GM23338 (cell line): ENCODE results near the gene KLRK1. TPM values are rescaled to one million over a fixed set of nuclear protein-coding genes. Genes with fewer than 3 reads are reported as not detected.
"Not testable (repeated sequence)": the region's sequence is repeated elsewhere in the genome, so short reads cannot be mapped to it uniquely, and the experiment has no call there.

ENCODE experiments used
- ATAC-seq: fragments of 200-7000 bp; cut with Tn5 transposase; 3 replicates; pipeline ENCODE4 v1.9.1; 2020
- DNase-seq: peaks from one replicate; pipeline ENCODE4 v3.0.0-alpha.2; 2015; ENCODE audit warnings: low spot score
- H2AFZ ChIP-seq: fragments of 200-600 bp; sonication (generic); 2 replicates; pipeline ENCODE4 v1.8.0; 2016; ENCODE audit warnings: antibody characterized with exemption, mild to moderate bottlenecking, moderate library complexity
- H3F3A ChIP-seq: fragments of 200-600 bp; sonication (generic); replicated peaks from 2 replicates; pipeline ENCODE4 v1.8.0; 2017; ENCODE audit warnings: antibody characterized with exemption, mixed run types, low read depth
- H3K27ac ChIP-seq: fragments of 200-600 bp; sonication (generic); 2 replicates; pipeline ENCODE4 v1.6.1; 2016; ENCODE audit warnings: low read depth
- H3K27me3 ChIP-seq: fragments of 200-600 bp; sonication (generic); 2 replicates; pipeline ENCODE4 v1.8.0; 2016; ENCODE audit warnings: mild to moderate bottlenecking, mixed run types, moderate library complexity; ENCODE audit not compliant: insufficient read depth
- H3K36me3 ChIP-seq: fragments of 200-600 bp; sonication (generic); 2 replicates; pipeline ENCODE4 v1.8.0; 2016; ENCODE audit warnings: mild to moderate bottlenecking; ENCODE audit not compliant: insufficient read depth
- H3K4me1 ChIP-seq: fragments of 200-600 bp; sonication (generic); 2 replicates; pipeline ENCODE4 v1.8.0; 2016; ENCODE audit warnings: mild to moderate bottlenecking, moderate library complexity; ENCODE audit not compliant: insufficient read depth
- H3K4me2 ChIP-seq: fragments of 200-600 bp; sonication (generic); 2 replicates; pipeline ENCODE4 v1.7.1; 2017; ENCODE audit warnings: mixed run types
- H3K4me3 ChIP-seq: fragments of 200-600 bp; sonication (generic); 2 replicates; pipeline ENCODE4 v1.6.1; 2016; ENCODE audit warnings: mixed run types
- H3K79me2 ChIP-seq: fragments of 200-600 bp; sonication (generic); replicated peaks from 2 replicates; pipeline ENCODE4 v1.8.0; 2017; ENCODE audit warnings: mild to moderate bottlenecking; ENCODE audit not compliant: insufficient read depth
- H3K9me2 ChIP-seq: fragments of 200-600 bp; sonication (generic); 2 replicates; pipeline ENCODE4 v1.8.0; 2017; ENCODE audit not compliant: insufficient read depth
- H4K20me1 ChIP-seq: fragments of 200-600 bp; sonication (generic); replicated peaks from 2 replicates; pipeline ENCODE4 v1.8.0; 2017; ENCODE audit warnings: mild to moderate bottlenecking; ENCODE audit not compliant: insufficient read depth
- H3K27ac Mint-ChIP-seq: 2 replicates; pipeline ENCODE4 v1.8.0; 2020; ENCODE audit warnings: inconsistent platforms, mild to moderate bottlenecking, moderate library complexity, mixed read lengths
- H3K27me3 Mint-ChIP-seq: 3 replicates; pipeline ENCODE4 v1.8.0; 2022; ENCODE audit warnings: low read depth, mild to moderate bottlenecking, moderate library complexity, mixed read lengths, inconsistent platforms; ENCODE audit not compliant: insufficient read depth, poor library complexity
- H3K36me3 Mint-ChIP-seq: 3 replicates; pipeline ENCODE4 v1.8.0; 2021; ENCODE audit warnings: low read depth, mild to moderate bottlenecking, inconsistent platforms, moderate library complexity, mixed read lengths
- H3K4me1 Mint-ChIP-seq: 3 replicates; pipeline ENCODE4 v1.8.0; 2020; ENCODE audit warnings: mild to moderate bottlenecking, inconsistent platforms, mixed read lengths
- H3K4me3 Mint-ChIP-seq: 3 replicates; pipeline ENCODE4 v1.8.0; 2021; ENCODE audit warnings: moderate library complexity, mild to moderate bottlenecking, inconsistent platforms, mixed read lengths
- H3K9me3 Mint-ChIP-seq: 3 replicates; pipeline ENCODE4 v1.8.0; 2020; ENCODE audit warnings: moderate library complexity, mild to moderate bottlenecking, inconsistent platforms, mixed read lengths
- CREB1 ChIP-seq: fragments of 250-450 bp; sonication (Bioruptor Pico); IDR thresholded peaks from 2 replicates; pipeline ENCODE4 v1.5.0; 2020; ENCODE audit warnings: low read depth, mild to moderate bottlenecking, moderate library complexity
- ETS1 ChIP-seq: IDR thresholded peaks from 2 replicates; pipeline ENCODE4 v1.6.1; 2016; ENCODE audit warnings: antibody characterized with exemption
- EZH2 ChIP-seq: fragments of 200-600 bp; sonication (generic); IDR thresholded peaks from one replicate; pipeline ENCODE4 v1.8.0; 2017; ENCODE audit warnings: antibody characterized with exemption, mild to moderate bottlenecking, low read depth; ENCODE audit not compliant: unreplicated experiment
- EZH2phosphoT487 ChIP-seq: fragments of 200-600 bp; sonication (generic); IDR thresholded peaks from one replicate; pipeline ENCODE4 v1.8.1; 2018; ENCODE audit warnings: antibody characterized with exemption; ENCODE audit not compliant: unreplicated experiment
- JUNB ChIP-seq: IDR thresholded peaks from one replicate; pipeline ENCODE4 v1.6.1; 2016; ENCODE audit warnings: antibody characterized with exemption; ENCODE audit not compliant: unreplicated experiment
- NANOG ChIP-seq: IDR thresholded peaks from 2 replicates; pipeline ENCODE4 v1.6.1; 2016; ENCODE audit warnings: antibody characterized with exemption, borderline replicate concordance
- POLR2AphosphoS5 ChIP-seq: IDR thresholded peaks from 2 replicates; pipeline ENCODE4 v1.6.1; 2016; ENCODE audit warnings: antibody characterized with exemption, low read depth
- REST ChIP-seq: IDR thresholded peaks from one replicate; pipeline ENCODE4 v1.6.1; 2018; ENCODE audit warnings: antibody characterized with exemption; ENCODE audit not compliant: unreplicated experiment
- ZNF114 ChIP-seq: fragments of 250-450 bp; sonication (Bioruptor Pico); IDR thresholded peaks from 2 replicates; pipeline ENCODE4 v1.5.0; 2020; ENCODE audit warnings: mild to moderate bottlenecking, moderate library complexity
- ZNF331 ChIP-seq: fragments of 250-450 bp; sonication (Bioruptor Pico); IDR thresholded peaks from 2 replicates; pipeline ENCODE4 v1.5.0; 2020; ENCODE audit warnings: low read depth, mild to moderate bottlenecking, moderate library complexity
- polyA plus RNA-seq: library from polyadenylated mRNA; unstranded; fragments of >200 nt; fragmentation: Nextera tagmentation; extraction: Ambion mirVana; gene quantifications from 2 replicates; pipeline ENCODE4 v1.2.1, GENCODE V29; 2016
- total RNA-seq: library from RNA; depleted of rRNA; stranded (reverse); fragments of >200 nt; shearing (Covaris generic); gene quantifications from 2 replicates; pipeline ENCODE4 v1.2.3, GENCODE V29; 2014
- TF ChIP-seq, protein P1 (sequence below): fragments of 250-450 bp; sonication (Bioruptor Pico); IDR thresholded peaks from 2 replicates; pipeline ENCODE4 v1.5.0; 2020; ENCODE audit warnings: mild to moderate bottlenecking, moderate library complexity

KLRK1 gene
- total and polyA plus RNA-seq, 2 experiments from 2014 or later = not detected

GRCh38 chr12:10387498-10387897 lies 2.3 kb downstream of the KLRK1 start:
- H4K20me1 ChIP-seq, H3K36me3 ChIP-seq, H3K79me2 ChIP-seq, H3K4me3 Mint-ChIP-seq, H3K27ac ChIP-seq, H3K27me3 ChIP-seq, H3K9me2 ChIP-seq, ATAC-seq, H3K4me1 ChIP-seq, H3F3A ChIP-seq, H3K36me3 Mint-ChIP-seq, H3K4me1 Mint-ChIP-seq, H3K27ac Mint-ChIP-seq, H3K4me2 ChIP-seq, H3K9me3 Mint-ChIP-seq, H2AFZ ChIP-seq, H3K4me3 ChIP-seq, H3K27me3 Mint-ChIP-seq, DNase-seq: not testable (repeated sequence)

- Histone ChIP-seq H2AFZ (no peak overlapping the region), H3K4me2 (no peak overlapping the region), H3K4me3 (no peak overlapping the region), H4K20me1 (no peaks in the 10 kb centered on the region), H3K27me3 (no peaks in the 10 kb centered on the region), H3F3A (no peaks in the 10 kb centered on the region), H3K4me1 (no peaks in the 10 kb centered on the region), H3K27ac (no peak overlapping the region), H3K79me2 (no peaks in the 10 kb centered on the region), H3K9me2 (peaks cover 3% of the 10 kb centered on the region), H3K36me3 (no peaks in the 10 kb centered on the region)
- no peak for DNase-seq
- H3K27ac Mint-ChIP-seq = no peak overlapping the region
- H3K9me3 Mint-ChIP-seq = peaks cover 9% of the 10 kb centered on the region; the same call in 2 of the 3 replicates
- H3K36me3 Mint-ChIP-seq = peaks cover 3% of the 10 kb centered on the region; the same call in 1 of the 3 replicates
- no peak overlapping the region for H3K4me3 Mint-ChIP-seq
- ATAC-seq = no peak
- no peaks in the 10 kb centered on the region for H3K4me1 Mint-ChIP-seq
- no peaks in the 10 kb centered on the region for H3K27me3 Mint-ChIP-seq
- no peak for TF ChIP-seq ETS1
- TF ChIP-seq EZH2phosphoT487 = no peak
- no peak for TF ChIP-seq REST
- TF ChIP-seq POLR2AphosphoS5 = no peak
- TF ChIP-seq CREB1 = no peak
- TF ChIP-seq NANOG = no peak
- TF ChIP-seq ZNF114 (CRISPR knock-in tag) = no peak
- no peak for TF ChIP-seq EZH2
- TF ChIP-seq, protein P1, sequence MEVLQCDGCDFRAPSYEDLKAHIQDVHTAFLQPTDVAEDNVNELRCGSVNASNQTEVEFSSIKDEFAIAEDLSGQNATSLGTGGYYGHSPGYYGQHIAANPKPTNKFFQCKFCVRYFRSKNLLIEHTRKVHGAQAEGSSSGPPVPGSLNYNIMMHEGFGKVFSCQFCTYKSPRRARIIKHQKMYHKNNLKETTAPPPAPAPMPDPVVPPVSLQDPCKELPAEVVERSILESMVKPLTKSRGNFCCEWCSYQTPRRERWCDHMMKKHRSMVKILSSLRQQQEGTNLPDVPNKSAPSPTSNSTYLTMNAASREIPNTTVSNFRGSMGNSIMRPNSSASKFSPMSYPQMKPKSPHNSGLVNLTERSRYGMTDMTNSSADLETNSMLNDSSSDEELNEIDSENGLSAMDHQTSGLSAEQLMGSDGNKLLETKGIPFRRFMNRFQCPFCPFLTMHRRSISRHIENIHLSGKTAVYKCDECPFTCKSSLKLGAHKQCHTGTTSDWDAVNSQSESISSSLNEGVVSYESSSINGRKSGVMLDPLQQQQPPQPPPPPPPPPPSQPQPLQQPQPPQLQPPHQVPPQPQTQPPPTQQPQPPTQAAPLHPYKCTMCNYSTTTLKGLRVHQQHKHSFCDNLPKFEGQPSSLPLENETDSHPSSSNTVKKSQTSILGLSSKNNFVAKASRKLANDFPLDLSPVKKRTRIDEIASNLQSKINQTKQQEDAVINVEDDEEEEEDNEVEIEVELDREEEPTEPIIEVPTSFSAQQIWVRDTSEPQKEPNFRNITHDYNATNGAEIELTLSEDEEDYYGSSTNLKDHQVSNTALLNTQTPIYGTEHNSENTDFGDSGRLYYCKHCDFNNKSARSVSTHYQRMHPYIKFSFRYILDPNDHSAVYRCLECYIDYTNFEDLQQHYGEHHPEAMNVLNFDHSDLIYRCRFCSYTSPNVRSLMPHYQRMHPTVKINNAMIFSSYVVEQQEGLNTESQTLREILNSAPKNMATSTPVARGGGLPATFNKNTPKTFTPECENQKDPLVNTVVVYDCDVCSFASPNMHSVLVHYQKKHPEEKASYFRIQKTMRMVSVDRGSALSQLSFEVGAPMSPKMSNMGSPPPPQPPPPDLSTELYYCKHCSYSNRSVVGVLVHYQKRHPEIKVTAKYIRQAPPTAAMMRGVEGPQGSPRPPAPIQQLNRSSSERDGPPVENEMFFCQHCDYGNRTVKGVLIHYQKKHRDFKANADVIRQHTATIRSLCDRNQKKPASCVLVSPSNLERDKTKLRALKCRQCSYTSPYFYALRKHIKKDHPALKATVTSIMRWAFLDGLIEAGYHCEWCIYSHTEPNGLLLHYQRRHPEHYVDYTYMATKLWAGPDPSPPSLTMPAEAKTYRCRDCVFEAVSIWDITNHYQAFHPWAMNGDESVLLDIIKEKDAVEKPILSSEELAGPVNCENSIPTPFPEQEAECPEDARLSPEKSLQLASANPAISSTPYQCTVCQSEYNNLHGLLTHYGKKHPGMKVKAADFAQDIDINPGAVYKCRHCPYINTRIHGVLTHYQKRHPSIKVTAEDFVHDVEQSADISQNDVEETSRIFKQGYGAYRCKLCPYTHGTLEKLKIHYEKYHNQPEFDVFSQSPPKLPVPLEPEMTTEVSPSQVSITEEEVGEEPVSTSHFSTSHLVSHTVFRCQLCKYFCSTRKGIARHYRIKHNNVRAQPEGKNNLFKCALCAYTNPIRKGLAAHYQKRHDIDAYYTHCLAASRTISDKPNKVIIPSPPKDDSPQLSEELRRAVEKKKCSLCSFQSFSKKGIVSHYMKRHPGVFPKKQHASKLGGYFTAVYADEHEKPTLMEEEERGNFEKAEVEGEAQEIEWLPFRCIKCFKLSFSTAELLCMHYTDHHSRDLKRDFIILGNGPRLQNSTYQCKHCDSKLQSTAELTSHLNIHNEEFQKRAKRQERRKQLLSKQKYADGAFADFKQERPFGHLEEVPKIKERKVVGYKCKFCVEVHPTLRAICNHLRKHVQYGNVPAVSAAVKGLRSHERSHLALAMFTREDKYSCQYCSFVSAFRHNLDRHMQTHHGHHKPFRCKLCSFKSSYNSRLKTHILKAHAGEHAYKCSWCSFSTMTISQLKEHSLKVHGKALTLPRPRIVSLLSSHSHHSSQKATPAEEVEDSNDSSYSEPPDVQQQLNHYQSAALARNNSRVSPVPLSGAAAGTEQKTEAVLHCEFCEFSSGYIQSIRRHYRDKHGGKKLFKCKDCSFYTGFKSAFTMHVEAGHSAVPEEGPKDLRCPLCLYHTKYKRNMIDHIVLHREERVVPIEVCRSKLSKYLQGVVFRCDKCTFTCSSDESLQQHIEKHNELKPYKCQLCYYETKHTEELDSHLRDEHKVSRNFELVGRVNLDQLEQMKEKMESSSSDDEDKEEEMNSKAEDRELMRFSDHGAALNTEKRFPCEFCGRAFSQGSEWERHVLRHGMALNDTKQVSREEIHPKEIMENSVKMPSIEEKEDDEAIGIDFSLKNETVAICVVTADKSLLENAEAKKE (CRISPR knock-in tag) = no peak
- TF ChIP-seq JUNB = no peak
- no peak for TF ChIP-seq ZNF331
Measured at GRCh38 chr12:10386857-10387256, 3.0 kb downstream of the KLRK1 start.
